IMR-90 (cell line): ENCODE data around the gene MAPK13.

Experiments
- CEBPB ChIP-seq: IDR thresholded peaks from 2 replicates; pipeline ENCODE4 v1.6.1; 2012; ENCODE audit warnings: low read depth, low read length, improper control_type of control experiment
- CHD1 ChIP-seq: IDR thresholded peaks from 2 replicates; pipeline ENCODE4 v1.6.1; 2012; ENCODE audit warnings: low read depth, low read length, improper control_type of control experiment
- CTCF ChIP-seq: conservative IDR thresholded peaks from 2 replicates; pipeline ENCODE4 v1.5.1; 2012; ENCODE audit warnings: mild to moderate bottlenecking, low read depth, low read length, improper control_type of control experiment
- ELK1 ChIP-seq: fragments of 150-350 bp; IDR thresholded peaks from 2 replicates; pipeline ENCODE4 v1.6.1; 2016; ENCODE audit warnings: low read depth, mild to moderate bottlenecking, low read length, moderate library complexity, borderline replicate concordance
- MAFK ChIP-seq: IDR thresholded peaks from 2 replicates; pipeline ENCODE4 v1.6.1; 2012; ENCODE audit warnings: low read depth, low read length, improper control_type of control experiment
- MXI1 ChIP-seq: IDR thresholded peaks from 2 replicates; pipeline ENCODE4 v1.6.1; 2012; ENCODE audit warnings: low read depth, mild to moderate bottlenecking, low read length, moderate library complexity, borderline replicate concordance
- POLR2A ChIP-seq: IDR thresholded peaks from 2 replicates; pipeline ENCODE4 v1.6.1; 2012; ENCODE audit warnings: mild to moderate bottlenecking, low read depth, low read length
- RCOR1 ChIP-seq: IDR thresholded peaks from 2 replicates; pipeline ENCODE4 v1.6.1; 2012; ENCODE audit warnings: mild to moderate bottlenecking, low read length, improper control_type of control experiment; ENCODE audit not compliant: insufficient replicate concordance
- SMC3 ChIP-seq: fragments of 150-350 bp; IDR thresholded peaks from 2 replicates; pipeline ENCODE4 v1.6.1; 2016; ENCODE audit warnings: low read depth, mild to moderate bottlenecking, antibody characterized with exemption, low read length, moderate library complexity
- USF2 ChIP-seq: fragments of 150-350 bp; IDR thresholded peaks from 2 replicates; pipeline ENCODE4 v1.6.1; 2017; ENCODE audit warnings: mild to moderate bottlenecking, antibody characterized with exemption, low read length, low read depth

- no peak for TF ChIP-seq CTCF
- no peak for TF ChIP-seq ELK1
- no peak for TF ChIP-seq USF2
- TF ChIP-seq POLR2A: no peak
- TF ChIP-seq RCOR1: no peak
- TF ChIP-seq MAFK: no peak
- TF ChIP-seq SMC3: no peak
- no peak for TF ChIP-seq MXI1
- TF ChIP-seq CEBPB: no peak
- TF ChIP-seq CHD1: no peak
Observed at GRCh38 chr6:36178544-36178943, 48.2 kb downstream of the MAPK13 start.
